GM21786 (cell line): Measurements from ENCODE around the gene FLACC1.
"Not testable (repeated sequence)": the region's sequence is repeated elsewhere in the genome, so short reads cannot be mapped to it uniquely, and the experiment has no call there.

Experiments
- ATAC-seq: cut with Tn5 transposase; IDR thresholded peaks from one replicate; pipeline ENCODE4 v1.9.1; 2021; ENCODE audit not compliant: unreplicated experiment

The FLACC1 gene

DNA sequence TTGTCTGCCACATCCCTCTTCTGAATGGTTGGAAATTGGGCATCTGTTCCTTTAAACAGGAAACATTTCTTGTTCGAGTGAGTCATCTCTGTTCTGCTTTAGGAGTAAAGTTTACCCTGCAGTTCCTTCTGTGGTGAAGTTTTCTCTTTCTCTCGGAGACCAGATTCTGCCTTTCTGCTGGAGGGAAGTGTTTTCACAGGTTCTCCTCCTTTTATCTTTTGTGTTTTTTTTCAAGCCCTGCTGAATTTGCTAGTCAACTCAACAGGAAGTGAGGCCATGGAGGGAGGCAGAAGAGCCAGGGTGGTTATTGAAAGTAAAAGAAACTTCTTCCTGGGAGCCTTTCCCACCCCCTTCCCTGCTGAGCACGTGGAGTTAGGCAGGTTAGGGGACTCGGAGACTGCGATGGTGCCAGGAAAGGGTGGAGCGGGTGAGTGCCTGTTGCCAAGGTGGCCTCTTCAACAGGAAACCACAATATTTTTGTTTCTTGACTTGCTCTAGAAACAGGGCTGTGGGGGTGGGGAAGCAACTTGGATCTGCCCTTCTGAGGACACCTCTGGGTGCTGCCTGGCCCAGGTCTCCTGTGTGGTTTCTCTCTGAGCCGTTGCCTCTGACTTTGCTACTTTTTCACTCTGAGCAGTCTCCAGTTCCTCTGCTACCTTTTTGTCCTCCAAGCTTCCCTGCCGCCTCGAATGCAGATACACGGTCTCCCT, 99.0 kb downstream of the FLACC1 start:
- peak; percentile 68 for ATAC-seq

DNA sequence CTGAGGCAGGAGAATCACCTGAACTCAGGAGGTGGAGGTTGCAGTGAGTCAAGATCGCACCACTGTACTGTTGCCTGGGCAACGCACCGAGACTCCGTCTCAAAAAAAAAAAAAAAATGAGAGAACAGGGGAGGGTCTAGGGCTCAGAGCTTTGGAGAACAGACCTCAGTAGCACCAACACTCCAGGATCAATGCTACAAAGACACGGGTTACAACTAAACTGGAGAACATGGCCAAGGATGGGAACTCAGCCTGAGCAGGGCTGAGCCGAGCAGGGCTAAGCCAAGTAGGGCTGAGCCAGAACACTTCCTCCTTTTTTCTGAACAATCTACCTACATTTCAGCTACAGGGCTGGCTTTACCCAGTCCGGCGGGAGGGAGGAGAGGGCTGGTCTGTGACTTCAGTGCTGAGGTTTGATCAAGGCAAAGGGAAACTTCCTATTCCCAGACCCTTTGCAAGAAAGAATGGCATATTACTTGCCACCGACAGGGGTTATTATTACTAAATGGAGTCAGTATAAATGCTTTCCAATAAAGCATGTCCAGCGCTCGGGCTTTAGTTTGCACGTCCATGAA, 99.7 kb downstream of the FLACC1 start:
- peak; percentile 30 for ATAC-seq

DNA sequence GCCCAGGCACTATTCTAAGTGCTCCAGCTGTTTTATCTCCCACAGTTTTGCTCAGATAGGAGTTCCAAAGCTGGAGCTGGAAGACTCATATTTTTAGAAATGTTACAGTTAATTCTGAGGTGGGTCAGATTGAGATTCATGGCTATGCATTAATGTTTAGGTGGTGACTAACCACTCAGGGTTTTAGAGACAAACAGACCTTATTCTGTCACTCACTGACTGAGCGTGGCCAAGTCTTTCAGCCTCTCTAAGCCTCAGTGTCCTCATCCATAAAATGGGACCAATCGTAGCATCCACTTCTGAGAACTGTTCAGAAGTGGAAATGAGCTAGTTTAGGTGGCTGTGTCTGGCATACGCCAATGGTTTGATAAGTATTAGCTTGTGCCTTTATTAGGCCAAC, 101.1 kb downstream of the FLACC1 start:
- ATAC-seq = no peak

DNA sequence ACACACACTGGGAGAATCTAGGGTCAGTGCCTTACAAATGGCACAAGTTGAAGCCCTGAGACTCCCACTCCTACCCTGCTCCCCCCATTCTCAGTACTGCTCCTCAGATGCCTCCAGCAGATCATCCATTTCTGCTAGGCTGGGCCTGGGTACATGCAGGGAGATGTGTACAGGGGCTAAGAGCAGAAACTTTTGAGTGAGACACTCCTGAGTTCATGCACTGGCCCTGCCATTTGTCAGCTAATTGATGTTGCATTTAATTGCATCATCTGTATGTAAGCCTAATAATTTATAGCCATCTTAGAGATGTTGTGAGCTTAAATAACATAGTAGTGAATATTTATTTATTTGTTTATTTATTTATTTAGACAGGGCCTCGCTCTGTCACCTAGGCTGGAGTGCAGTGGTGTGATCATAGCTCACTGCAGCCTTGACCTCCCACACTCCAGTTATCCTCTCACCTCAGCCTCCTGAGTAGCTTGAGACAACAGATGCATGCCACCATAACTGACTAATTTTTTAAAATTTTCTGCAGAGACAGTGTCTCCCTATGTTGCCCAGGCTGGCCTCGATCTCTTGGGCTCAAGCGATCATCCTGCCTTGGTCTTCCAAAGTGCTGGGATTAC, 101.6 kb downstream of the FLACC1 start:
- no peak for ATAC-seq

DNA sequence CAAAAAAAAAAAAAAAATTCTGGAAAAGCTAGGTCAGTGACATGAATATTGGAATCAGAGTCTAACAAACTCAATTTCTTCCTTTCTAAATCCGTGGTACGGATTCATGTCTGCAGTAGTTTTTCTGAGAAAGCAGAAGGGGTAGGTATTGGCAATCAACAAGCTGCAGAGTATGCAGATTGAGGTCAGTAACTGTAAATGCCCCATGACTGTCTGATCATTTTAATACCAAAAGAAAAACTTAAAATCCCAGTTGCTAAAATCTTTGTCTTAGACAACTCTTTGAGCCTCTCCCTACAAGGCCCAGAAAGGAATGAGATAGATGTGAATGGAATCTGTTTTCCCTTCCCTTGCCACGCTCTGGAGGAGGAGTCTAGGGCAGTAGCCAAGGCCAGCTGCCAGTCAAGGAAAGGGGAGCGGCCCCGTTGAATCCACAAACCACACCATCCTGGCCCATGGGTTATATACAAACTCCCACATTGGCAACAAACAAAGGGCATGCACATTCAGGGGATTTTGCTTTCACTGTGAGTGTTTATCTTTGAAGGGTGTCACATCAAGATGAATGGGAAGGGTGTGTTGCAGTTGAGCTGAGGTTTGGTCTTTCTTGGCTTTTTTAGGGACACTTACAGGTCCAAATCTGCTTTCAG, 102.9 kb downstream of the FLACC1 start:
- ATAC-seq = no peak

DNA sequence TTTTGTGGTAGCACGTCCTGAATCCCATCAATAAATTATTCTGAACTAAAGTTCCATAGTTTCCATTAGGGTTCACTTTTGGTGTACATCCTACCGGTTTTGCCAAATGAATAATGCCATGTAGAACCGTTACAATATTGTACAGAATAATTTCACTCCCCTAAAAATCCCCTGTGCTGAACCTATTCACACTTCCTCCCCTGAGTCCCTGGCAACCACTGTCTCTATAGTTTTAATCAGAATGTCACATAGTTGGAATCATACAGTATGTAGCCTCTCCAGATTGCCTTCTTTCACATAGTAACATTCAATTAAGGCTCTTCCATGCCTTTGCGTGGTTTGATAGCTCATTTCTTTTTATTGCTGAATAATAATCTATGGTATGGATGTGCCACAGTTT, 106.4 kb downstream of the FLACC1 start:
- no peak for ATAC-seq

DNA sequence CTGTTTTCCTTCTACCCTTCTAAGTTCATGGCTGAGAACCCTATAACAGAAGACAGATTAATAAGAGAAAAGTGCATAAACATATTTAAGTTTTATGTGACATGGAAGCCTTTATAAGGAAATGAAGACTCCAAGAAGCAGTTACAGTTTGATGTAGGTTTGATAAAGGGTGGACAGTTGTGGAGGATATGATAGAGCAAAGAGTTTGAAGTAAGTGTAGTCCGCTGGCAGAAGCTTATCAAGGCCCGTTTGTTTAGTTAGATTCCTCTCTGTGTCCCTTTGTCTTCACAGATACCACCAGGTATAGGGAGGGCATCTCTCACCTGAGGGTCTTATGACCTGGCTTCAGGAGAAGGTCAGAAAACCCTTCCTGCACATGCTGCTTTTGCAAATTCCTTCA, 107.3 kb downstream of the FLACC1 start:
- ATAC-seq = no peak

DNA sequence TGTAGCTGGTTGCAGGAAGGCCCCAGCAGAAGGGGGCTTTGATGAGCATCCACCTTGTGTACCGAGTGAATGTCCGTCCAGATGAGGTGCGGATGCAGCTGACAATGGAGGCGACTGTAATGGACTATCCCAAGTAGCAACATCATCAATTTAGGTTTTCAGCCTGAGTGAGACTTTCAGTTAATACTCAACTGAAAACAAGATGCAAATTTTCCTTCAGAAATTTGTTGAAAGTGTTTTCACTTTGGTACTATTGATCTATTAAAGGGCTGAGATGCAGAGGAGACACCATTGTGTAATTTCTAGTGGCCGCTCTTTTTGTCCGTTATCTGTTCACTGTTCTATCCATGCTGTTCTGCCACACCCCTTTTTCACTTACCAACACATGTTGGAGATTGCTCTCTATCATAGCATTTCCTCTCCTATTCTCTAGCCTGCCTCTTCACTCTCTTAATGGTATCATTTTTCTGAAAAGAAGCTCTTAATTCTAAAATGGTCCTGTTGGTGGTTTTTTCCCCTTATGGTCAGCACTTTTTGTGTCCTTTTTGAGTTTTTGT, 108.8 kb downstream of the FLACC1 start:
- ATAC-seq = no peak

DNA sequence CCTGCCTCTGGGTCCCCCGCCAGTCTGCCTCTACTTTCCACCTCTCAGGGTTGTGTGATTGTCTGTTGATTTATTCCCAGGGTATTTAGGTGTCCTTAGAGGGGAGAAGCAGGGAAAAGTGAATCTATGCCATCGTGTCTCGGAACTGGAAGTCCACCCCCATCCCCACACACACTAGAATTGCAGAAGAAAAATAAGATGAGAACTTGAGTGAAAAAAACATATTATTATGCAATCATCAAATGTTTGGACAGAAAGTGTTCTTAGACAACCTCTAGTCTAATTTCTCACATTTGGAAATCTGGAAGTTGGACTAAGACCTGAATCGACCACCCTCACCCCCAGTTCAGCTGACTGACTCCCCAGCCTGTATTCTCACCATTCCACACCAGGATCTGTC, 110.9 kb downstream of the FLACC1 start:
- no peak for ATAC-seq

DNA sequence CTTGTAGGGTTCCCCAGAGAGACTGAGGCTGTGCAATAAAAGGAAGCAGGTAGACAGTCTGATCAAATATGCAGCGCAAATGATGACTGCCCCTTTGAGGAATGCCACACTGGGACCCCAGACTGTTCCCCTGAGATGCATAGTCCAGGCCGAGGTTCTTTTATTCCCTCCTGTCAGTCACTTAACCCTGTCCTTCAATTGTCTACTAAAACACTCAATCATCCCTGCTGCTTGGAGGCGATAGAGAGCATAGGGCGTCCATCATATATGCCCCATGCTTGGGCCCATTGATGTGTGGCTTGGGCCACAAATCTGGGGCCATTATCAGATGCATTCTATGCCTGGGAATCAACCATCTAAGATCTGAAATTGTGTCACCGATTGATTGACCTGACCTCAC, 112.3 kb downstream of the FLACC1 start:
- ATAC-seq = no peak

DNA sequence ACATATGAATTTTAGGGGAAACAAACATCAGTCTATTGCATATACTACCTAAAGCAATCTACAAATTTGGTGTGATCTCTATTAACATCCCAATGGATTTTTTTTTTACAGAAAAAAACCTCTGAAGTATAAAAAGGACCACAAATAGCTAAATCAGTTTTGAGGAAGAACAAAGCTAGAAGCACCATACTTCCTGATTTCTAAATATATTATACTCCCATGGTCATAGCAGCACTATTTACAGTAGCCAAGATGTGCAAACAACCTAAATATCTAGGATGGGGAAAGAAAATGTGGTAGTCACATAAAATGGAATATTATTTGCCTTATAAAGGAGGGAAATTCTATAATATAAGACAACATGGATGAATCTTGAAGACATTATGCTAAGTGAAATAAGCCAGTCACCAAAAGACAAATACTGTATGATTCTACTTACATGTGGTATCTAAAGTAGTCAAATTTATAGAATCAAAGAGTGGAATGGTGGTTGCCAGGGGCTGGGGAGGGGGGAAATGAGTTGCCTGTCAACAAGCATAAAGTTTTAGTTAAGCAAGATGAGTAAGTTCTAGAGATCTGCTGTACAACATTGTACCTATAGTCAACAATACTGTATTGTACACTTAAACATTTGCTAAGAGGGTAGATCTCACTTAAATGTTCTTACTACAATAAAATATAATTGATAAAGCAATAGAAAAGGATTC, 114.4 kb downstream of the FLACC1 start:
- no peak for ATAC-seq

DNA sequence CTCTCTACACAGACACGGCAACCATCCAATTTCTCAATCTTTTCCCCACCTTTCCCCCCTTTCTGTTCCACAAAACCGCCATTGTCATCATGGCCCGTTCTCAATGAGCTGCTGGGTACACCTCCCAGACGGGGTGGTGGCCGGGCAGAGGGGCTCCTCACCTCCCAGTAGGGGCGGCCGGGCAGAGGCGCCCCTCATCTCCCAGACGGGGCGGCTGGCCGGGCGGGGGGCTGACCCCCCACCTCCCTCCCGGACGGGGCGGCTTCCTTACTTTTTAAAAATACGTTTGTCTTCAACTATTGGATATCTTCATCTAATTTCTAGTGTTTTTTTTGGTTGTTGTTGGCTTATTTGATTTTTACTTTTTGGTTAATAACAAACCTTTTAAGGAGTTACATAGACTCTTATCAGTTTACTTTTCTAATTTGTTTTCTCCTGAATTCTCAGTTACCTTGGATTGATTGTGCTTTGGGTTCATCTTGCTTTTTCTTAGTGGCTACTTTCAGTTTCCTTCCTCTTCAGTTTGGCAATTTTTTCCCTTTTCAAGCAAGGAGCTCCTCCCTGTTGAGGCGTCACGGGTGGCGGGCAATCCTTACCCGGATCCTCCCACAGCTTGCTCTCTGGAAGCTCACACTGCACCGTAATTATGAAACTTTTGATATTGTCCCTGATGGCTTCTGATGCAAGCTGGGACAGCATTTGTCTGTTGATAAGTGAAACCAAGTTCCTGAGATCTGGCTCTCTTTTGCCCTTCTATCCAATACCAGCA, 117.8 kb downstream of the FLACC1 start:
- ATAC-seq = not testable (repeated sequence)
